Dendritic cell treated with granulocyte-macrophage colony-stimulating factor and Interleukin-4, amounts not matched to agents 40 ng/mL and 50 ng/mL, for 4 days (primary cell): Measurements from ENCODE around the gene TPPP2.
A peak's percentile ranks its signal among the peaks of the same experiment; 100 is the strongest.

ENCODE experiments used
- H3K27ac Mint-ChIP-seq: one replicate; pipeline ENCODE4 v1.8.0; 2022; ENCODE audit warnings: mild to moderate bottlenecking, mixed read lengths
- H3K27me3 Mint-ChIP-seq: one replicate; pipeline ENCODE4 v1.8.0; 2022; ENCODE audit warnings: mild to moderate bottlenecking, mixed read lengths
- H3K36me3 Mint-ChIP-seq: one replicate; pipeline ENCODE4 v1.8.0; 2022; ENCODE audit warnings: low read depth, mixed read lengths
- H3K4me1 Mint-ChIP-seq: one replicate; pipeline ENCODE4 v1.8.0; 2022; ENCODE audit warnings: low read depth, mixed read lengths
- H3K4me3 Mint-ChIP-seq: one replicate; pipeline ENCODE4 v1.8.0; 2022; ENCODE audit warnings: mild to moderate bottlenecking, moderate library complexity, mixed read lengths
- H3K9me3 Mint-ChIP-seq: one replicate; pipeline ENCODE4 v1.8.0; 2022; ENCODE audit warnings: mixed read lengths
- intact Hi-C: fragments of 100-400 bp; cut with micrococcal nuclease; formaldehyde crosslinking; loops from one replicate; pipeline ENCODE4 v1.15.0; 2022

Gene TPPP2

GRCh38 chr14:21023174-21023573 is 6.8 kb upstream of the TPPP2 start:
- peak overlapping the region; percentile 13 for H3K4me3 Mint-ChIP-seq
- H3K36me3 Mint-ChIP-seq = no peaks in the 10 kb centered on the region
- peak overlapping the region; percentile 19 for H3K27ac Mint-ChIP-seq
- intact Hi-C loops = no loop called here
- no peaks in the 10 kb centered on the region for H3K9me3 Mint-ChIP-seq
- peaks cover 77% of the 10 kb centered on the region for H3K4me1 Mint-ChIP-seq
- H3K27me3 Mint-ChIP-seq = peaks cover 35% of the 10 kb centered on the region

DNA sequence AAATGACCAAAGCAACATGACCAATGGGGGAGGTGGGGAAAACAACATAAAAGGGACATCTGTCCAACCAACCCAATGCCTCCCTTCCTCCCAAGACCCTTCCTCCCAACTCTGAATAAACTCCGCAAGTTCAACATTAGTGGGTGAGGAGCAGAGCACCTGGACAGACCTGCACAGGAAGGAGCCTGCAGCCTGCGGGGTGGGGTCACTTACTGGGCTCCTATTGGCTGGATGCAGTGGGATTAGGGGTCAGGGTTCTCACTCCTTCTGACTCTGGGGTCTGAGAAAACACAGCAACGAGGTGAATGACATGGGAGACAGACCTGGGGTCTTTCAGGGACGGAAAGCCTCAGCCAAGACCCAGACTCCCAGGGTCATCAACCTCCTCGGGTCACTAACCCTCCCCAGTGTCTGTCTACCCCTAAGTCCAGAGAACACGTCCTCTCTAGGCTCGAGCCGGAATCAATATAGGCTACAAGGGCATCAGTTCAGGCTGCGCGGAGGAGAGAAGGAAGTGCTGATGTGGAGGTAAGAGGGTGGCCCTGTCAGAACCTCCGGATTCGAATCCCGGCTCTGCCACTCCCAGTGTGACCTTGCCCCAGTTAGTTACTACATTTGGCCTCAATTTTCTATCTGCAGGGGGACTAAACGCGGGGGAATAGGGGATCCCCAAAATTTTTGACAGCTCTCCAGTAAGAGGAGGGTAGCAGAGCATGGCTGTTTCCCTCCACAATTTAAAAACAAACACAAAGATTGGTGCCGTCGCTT is 6.0 kb upstream of the TPPP2 start:
- Mint-ChIP-seq H3K27ac (peak overlapping the region; percentile 59), H3K9me3 (no peaks in the 10 kb centered on the region), H3K36me3 (no peaks in the 10 kb centered on the region), H3K4me3 (peak overlapping the region; percentile 66), H3K27me3 (peaks cover 35% of the 10 kb centered on the region), H3K4me1 (peaks cover 69% of the 10 kb centered on the region)
- intact Hi-C loops = no loop called here

GRCh38 chr14:21024585-21025370 is 5.2 kb upstream of the TPPP2 start, which contains the start of gene NDRG2:
TSS of gene NDRG2 (minus strand) at chr14:21025061. CDS start at chr14:21023315, 1,746 bp downstream.
- peak within 1 kb of the TSS; percentile 59 for H3K27ac Mint-ChIP-seq
- intact Hi-C loops = no loop called here
- peaks cover 38% of the 10 kb centered on the region for H3K27me3 Mint-ChIP-seq
- H3K4me3 Mint-ChIP-seq = peak within 1 kb of the TSS; percentile 66
- H3K36me3 Mint-ChIP-seq = no peaks in the 10 kb centered on the region
- peaks cover 61% of the 10 kb centered on the region for H3K4me1 Mint-ChIP-seq
- no peaks in the 10 kb centered on the region for H3K9me3 Mint-ChIP-seq

- Mint-ChIP-seq H3K4me3 (peak overlapping the region; percentile 63), H3K4me1 (peaks cover 54% of the 10 kb centered on the region), H3K27me3 (peaks cover 41% of the 10 kb centered on the region), H3K9me3 (no peaks in the 10 kb centered on the region), H3K27ac (peak overlapping the region; percentile 59), H3K36me3 (no peaks in the 10 kb centered on the region)
- intact Hi-C loops = no loop called here
These were observed 4.4 kb upstream of the TPPP2 start for GRCh38 chr14:21025371-21026273.

GRCh38 chr14:21026274-21026987 is 3.6 kb upstream of the TPPP2 start:
- intact Hi-C loops = no loop called here
- H3K4me1 Mint-ChIP-seq = peaks cover 46% of the 10 kb centered on the region
- H3K4me3 Mint-ChIP-seq = no peak overlapping the region
- H3K9me3 Mint-ChIP-seq = no peaks in the 10 kb centered on the region
- H3K27ac Mint-ChIP-seq = no peak overlapping the region
- no peaks in the 10 kb centered on the region for H3K36me3 Mint-ChIP-seq
- peaks cover 41% of the 10 kb centered on the region for H3K27me3 Mint-ChIP-seq

DNA sequence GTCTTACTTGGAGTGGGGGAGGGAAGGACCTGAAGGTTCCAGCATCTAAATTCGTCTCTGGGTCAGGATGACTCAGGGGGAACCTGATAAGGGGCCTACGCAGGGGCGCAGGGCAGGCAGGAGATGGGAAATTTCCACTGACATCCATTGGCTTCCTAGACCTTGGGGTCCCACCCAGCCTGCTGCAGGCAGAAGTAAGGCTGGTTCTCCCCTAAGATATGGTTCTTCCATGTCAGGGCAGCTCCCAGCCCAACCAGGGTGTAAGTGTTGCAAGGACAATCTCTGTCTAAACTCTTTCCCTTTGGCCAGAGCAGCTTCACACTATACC is 3.1 kb upstream of the TPPP2 start:
- Mint-ChIP-seq H3K36me3 (no peaks in the 10 kb centered on the region), H3K9me3 (no peaks in the 10 kb centered on the region), H3K27me3 (peaks cover 41% of the 10 kb centered on the region), H3K4me1 (peaks cover 44% of the 10 kb centered on the region), H3K27ac (no peak overlapping the region), H3K4me3 (no peak overlapping the region)
- intact Hi-C loops = no loop called here

GRCh38 chr14:21030531-21030930 is 514 bp downstream of the TPPP2 start:
- Mint-ChIP-seq H3K27me3 (peaks cover 24% of the 10 kb centered on the region), H3K4me3 (no peak overlapping the region), H3K27ac (no peak overlapping the region), H3K36me3 (no peaks in the 10 kb centered on the region), H3K9me3 (no peaks in the 10 kb centered on the region), H3K4me1 (peaks cover 42% of the 10 kb centered on the region)
- intact Hi-C loops = no loop called here

DNA sequence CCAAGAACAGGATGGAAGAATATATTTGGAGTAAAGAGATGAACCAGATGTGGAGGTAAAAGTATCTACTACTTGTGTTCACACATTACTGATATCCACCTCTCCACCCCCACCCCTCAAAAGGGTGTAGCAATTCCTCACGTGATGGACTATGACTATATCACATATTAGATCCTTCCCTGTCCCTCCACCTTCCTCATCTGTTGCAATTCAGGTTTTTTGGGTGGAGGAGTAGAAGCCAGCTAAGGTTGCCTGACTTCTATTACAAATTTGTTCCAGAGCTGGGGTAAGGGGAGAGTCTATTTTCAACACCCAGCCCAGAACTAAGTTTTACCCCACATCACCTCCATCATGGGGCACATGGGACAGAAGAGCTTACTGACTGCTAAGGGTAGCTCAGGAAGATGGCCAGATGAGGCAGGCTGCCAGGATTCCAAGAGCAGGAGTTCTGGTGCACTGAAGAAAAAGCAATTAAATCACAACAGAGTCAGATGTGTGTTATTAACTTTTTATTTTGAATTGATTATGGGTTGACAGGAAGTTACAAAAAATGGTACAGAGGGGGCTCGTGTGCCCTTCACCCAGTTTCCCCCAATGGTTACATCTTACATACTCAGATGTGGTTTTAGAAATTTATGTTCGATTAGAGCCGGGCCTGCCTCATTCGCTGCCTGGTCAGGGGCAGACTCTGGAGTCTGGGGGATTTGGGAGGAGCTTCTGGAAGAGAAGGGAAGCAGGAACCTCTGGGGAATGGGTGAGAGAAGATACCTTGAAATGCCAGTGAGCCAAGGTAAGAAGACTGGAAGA is 2.5 kb downstream of the TPPP2 start:
- no peaks in the 10 kb centered on the region for H3K36me3 Mint-ChIP-seq
- no peak overlapping the region for H3K4me3 Mint-ChIP-seq
- no peaks in the 10 kb centered on the region for H3K9me3 Mint-ChIP-seq
- peaks cover 11% of the 10 kb centered on the region for H3K27me3 Mint-ChIP-seq
- H3K4me1 Mint-ChIP-seq = peaks cover 51% of the 10 kb centered on the region
- intact Hi-C loops = no loop called here
- H3K27ac Mint-ChIP-seq = peak overlapping the region; percentile 21

DNA sequence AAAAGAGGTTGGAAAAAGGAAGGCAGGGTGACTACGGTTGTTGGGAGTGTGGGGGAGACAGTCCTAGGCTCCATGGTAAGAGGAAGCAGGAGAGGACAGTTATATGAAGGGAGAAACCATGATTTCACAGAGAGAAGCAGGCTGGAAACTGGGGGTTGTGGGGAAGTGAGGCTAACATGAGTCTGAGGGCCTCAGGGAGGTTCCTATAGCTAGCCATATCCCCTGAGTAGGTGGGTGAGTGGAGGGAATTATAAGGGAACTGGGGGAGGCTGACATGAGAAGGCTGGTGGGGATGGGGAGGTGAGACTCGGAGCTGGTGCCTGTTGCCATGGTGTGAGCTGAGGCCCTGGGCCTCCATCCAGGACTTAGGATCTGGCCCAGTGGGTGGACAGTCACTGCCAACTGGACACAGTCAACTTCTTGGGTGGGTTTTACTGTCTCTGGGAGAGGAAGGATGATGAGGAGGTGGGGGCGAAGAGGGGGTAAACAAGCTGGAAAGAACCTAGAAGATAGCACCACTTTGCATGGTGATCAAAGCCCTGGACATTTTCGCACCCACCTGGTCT is 3.2 kb downstream of the TPPP2 start:
- peaks cover 11% of the 10 kb centered on the region for H3K27me3 Mint-ChIP-seq
- peaks cover 51% of the 10 kb centered on the region for H3K4me1 Mint-ChIP-seq
- intact Hi-C loops = no loop called here
- peak overlapping the region; percentile 21 for H3K27ac Mint-ChIP-seq
- no peaks in the 10 kb centered on the region for H3K36me3 Mint-ChIP-seq
- no peak overlapping the region for H3K4me3 Mint-ChIP-seq
- no peaks in the 10 kb centered on the region for H3K9me3 Mint-ChIP-seq

DNA sequence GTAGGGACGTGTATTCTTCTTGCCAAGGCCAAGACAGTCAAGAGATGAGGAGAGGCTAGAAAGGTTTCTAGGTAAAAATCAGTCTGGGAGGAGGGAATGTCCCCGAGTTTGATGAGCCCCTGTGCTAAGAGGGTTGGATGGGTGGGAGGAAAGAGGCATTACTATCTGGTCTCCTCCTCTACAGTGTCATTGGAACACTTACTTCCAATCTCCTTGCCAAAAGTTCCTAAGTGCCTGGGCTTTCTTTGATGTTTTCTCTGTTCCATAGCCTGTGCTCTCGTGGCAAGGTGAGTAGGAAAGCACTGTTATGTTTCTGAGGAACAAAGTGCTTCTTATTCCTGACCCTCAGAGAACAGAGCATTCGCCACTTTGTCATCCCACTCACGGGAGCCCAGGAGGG is 4.7 kb downstream of the TPPP2 start, which contains the start of gene RNASE13:
TSS of gene RNASE13 (minus strand) at position 101 of the 400 bp plus-strand sequence. CDS start 519 bp downstream, outside the sequence.
- intact Hi-C loops = no loop called here
- Mint-ChIP-seq H3K9me3 (no peaks in the 10 kb centered on the region), H3K27ac (peak within 1 kb of the TSS; percentile 21), H3K27me3 (peaks cover 9% of the 10 kb centered on the region), H3K4me1 (peaks cover 59% of the 10 kb centered on the region), H3K36me3 (no peaks in the 10 kb centered on the region), H3K4me3 (no peak within 1 kb of the TSS)

GRCh38 chr14:21036751-21037150 is 6.7 kb downstream of the TPPP2 start:
- Mint-ChIP-seq H3K27ac (peak overlapping the region; percentile 38), H3K27me3 (peaks cover 6% of the 10 kb centered on the region), H3K4me1 (peaks cover 64% of the 10 kb centered on the region), H3K4me3 (no peak overlapping the region), H3K36me3 (no peaks in the 10 kb centered on the region), H3K9me3 (no peaks in the 10 kb centered on the region)
- intact Hi-C loops = no loop called here

GRCh38 chr14:21037156-21037555 is 7.1 kb downstream of the TPPP2 start:
- Mint-ChIP-seq H3K4me1 (peaks cover 62% of the 10 kb centered on the region), H3K9me3 (no peaks in the 10 kb centered on the region), H3K36me3 (no peaks in the 10 kb centered on the region), H3K27me3 (peaks cover 5% of the 10 kb centered on the region), H3K4me3 (no peak overlapping the region), H3K27ac (no peak overlapping the region)
- intact Hi-C loops = no loop called here
